ENCODE data around the gene ANKRD34A. TPM values are rescaled to one million over a fixed set of nuclear protein-coding genes. Genes with fewer than 3 reads are reported as not detected.
A peak's percentile ranks its signal among the peaks of the same experiment; 100 is the strongest.

Gene ANKRD34A
- total RNA-seq, 1 donor from 2014 or later: under 0.01 TPM

GRCh38 chr1:145958734-145959133, 5.6 kb downstream of the ANKRD34A start:
- TF ChIP-seq, protein P1, sequence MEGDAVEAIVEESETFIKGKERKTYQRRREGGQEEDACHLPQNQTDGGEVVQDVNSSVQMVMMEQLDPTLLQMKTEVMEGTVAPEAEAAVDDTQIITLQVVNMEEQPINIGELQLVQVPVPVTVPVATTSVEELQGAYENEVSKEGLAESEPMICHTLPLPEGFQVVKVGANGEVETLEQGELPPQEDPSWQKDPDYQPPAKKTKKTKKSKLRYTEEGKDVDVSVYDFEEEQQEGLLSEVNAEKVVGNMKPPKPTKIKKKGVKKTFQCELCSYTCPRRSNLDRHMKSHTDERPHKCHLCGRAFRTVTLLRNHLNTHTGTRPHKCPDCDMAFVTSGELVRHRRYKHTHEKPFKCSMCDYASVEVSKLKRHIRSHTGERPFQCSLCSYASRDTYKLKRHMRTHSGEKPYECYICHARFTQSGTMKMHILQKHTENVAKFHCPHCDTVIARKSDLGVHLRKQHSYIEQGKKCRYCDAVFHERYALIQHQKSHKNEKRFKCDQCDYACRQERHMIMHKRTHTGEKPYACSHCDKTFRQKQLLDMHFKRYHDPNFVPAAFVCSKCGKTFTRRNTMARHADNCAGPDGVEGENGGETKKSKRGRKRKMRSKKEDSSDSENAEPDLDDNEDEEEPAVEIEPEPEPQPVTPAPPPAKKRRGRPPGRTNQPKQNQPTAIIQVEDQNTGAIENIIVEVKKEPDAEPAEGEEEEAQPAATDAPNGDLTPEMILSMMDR (IDR thresholded peaks at IDR 0.05; ENCODE audit: insufficient read depth, low read length, severe bottlenecking): no peak
- no peak overlapping the region for H3K4me3 ChIP-seq (ENCODE audit: low read depth, low read length)
- H3K27me3 ChIP-seq (ENCODE audit: control insufficient read depth, insufficient read depth, low read length): no peaks in the 10 kb centered on the region
- DNase-seq (ENCODE audit: low read depth): no peak
- FAIRE-seq: no peak
- H3K36me3 ChIP-seq (ENCODE audit: control insufficient read depth, insufficient read depth, low read length): no peaks in the 10 kb centered on the region

GRCh38 chr1:145957443-145958319, 6.7 kb downstream of the ANKRD34A start, which contains the start of gene LIX1L:
Gene LIX1L, minus strand, starts transcription at chr1:145958017. Its CDS starts 90 bp downstream, at chr1:145957927.
- Histone ChIP-seq H3K36me3 (ENCODE audit: control insufficient read depth, insufficient read depth, low read length) (no peaks in the 10 kb centered on the region), H3K4me3 (ENCODE audit: low read depth, low read length) (peak within 1 kb of the TSS; percentile 59), H3K27me3 (ENCODE audit: control insufficient read depth, insufficient read depth, low read length) (no peaks in the 10 kb centered on the region)
- peak; percentile 96 for DNase-seq (ENCODE audit: low read depth)
- no peak for FAIRE-seq
- TF ChIP-seq, protein P1 (IDR thresholded peaks at IDR 0.05; ENCODE audit: insufficient read depth, low read length, severe bottlenecking): no peak

DNA sequence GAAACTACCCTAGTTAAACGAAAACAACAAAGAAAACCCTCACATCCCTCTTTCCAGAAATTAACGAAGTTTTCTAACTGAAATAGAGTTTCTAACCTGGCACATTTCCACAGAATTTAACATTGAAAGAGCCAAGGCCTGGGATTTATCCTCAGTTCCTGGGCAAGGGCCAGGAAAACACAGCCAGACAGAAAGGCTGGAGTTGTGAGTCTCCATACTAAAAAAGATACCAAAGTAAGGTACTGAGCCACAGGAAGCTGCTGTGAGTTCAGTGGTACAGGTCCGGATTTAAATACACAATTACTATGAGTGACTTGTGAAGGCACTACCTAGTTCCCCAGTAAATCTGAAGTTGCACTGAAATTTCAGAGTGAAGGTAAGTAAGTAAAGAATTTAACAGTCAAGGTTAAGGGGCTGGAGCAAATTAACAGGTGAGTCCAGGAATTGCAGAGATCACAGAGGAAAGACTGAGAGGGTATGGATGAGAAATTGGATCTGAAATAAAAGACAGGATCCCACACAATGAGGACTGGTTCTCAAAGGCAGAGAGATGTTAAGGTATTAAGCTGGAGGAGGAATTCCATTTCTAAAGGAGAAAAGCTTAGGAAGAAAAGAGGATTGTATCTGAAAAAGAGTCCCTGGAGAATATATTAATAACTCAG, 7.5 kb downstream of the ANKRD34A start:
- TF ChIP-seq, protein P1 (IDR thresholded peaks at IDR 0.05; ENCODE audit: insufficient read depth, low read length, severe bottlenecking): no peak
- peak overlapping the region; percentile 59 for H3K4me3 ChIP-seq (ENCODE audit: low read depth, low read length)
- no peaks in the 10 kb centered on the region for H3K27me3 ChIP-seq (ENCODE audit: control insufficient read depth, insufficient read depth, low read length)
- DNase-seq (ENCODE audit: low read depth) (no peak), FAIRE-seq (no peak)
- H3K36me3 ChIP-seq (ENCODE audit: control insufficient read depth, insufficient read depth, low read length): no peaks in the 10 kb centered on the region

GRCh38 chr1:145956361-145956760, 8.0 kb downstream of the ANKRD34A start:
- Histone ChIP-seq H3K36me3 (ENCODE audit: control insufficient read depth, insufficient read depth, low read length) (no peaks in the 10 kb centered on the region), H3K4me3 (ENCODE audit: low read depth, low read length) (no peak overlapping the region), H3K27me3 (ENCODE audit: control insufficient read depth, insufficient read depth, low read length) (no peaks in the 10 kb centered on the region)
- FAIRE-seq (no peak), DNase-seq (ENCODE audit: low read depth) (no peak)
- TF ChIP-seq, protein P1 (IDR thresholded peaks at IDR 0.05; ENCODE audit: insufficient read depth, low read length, severe bottlenecking): no peak

GRCh38 chr1:145955436-145955835, 8.9 kb downstream of the ANKRD34A start:
- DNase-seq (ENCODE audit: low read depth) (no peak), FAIRE-seq (no peak)
- Histone ChIP-seq H3K4me3 (ENCODE audit: low read depth, low read length) (no peak overlapping the region), H3K27me3 (ENCODE audit: control insufficient read depth, insufficient read depth, low read length) (no peaks in the 10 kb centered on the region), H3K36me3 (ENCODE audit: control insufficient read depth, insufficient read depth, low read length) (no peaks in the 10 kb centered on the region)
- TF ChIP-seq, protein P1 (IDR thresholded peaks at IDR 0.05; ENCODE audit: insufficient read depth, low read length, severe bottlenecking): no peak
